ENCODE data around the gene ZNF778.

The ZNF778 gene

GRCh38 chr16:89270666-89271345 lies 53.3 kb downstream of the ZNF778 start:
- TF ChIP-seq CTCF (IDR thresholded peaks at IDR 0.05; ENCODE audit: low read depth, low read length): no peak
- H3K4me3 ChIP-seq (replicated peaks in 1 of 2; ENCODE audit: low read depth in 2 of 2, low read length in 2 of 2): no peak overlapping the region
- DNase-seq (ENCODE audit: low read depth in 2 of 2): no peak

GRCh38 chr16:89272631-89273030 lies 55.1 kb downstream of the ZNF778 start:
- no peak overlapping the region for H3K4me3 ChIP-seq (replicated peaks in 1 of 2; ENCODE audit: low read depth in 2 of 2, low read length in 2 of 2)
- no peak for TF ChIP-seq CTCF (IDR thresholded peaks at IDR 0.05; ENCODE audit: low read depth, low read length)
- DNase-seq (ENCODE audit: low read depth in 2 of 2): no peak

GRCh38 chr16:89273741-89274472 lies 56.4 kb downstream of the ZNF778 start:
- no peak for TF ChIP-seq CTCF (IDR thresholded peaks at IDR 0.05; ENCODE audit: low read depth, low read length)
- no peak for DNase-seq (ENCODE audit: low read depth in 2 of 2)
- no peak overlapping the region for H3K4me3 ChIP-seq (replicated peaks in 1 of 2; ENCODE audit: low read depth in 2 of 2, low read length in 2 of 2)

- TF ChIP-seq CTCF (IDR thresholded peaks at IDR 0.05; ENCODE audit: low read depth, low read length): no peak
- no peak overlapping the region for H3K4me3 ChIP-seq (replicated peaks in 1 of 2; ENCODE audit: low read depth in 2 of 2, low read length in 2 of 2)
- no peak for DNase-seq (ENCODE audit: low read depth in 2 of 2)
Observed at GRCh38 chr16:89274561-89275283, 57.2 kb downstream of the ZNF778 start.

- TF ChIP-seq CTCF (IDR thresholded peaks at IDR 0.05; ENCODE audit: low read depth, low read length): no peak
- H3K4me3 ChIP-seq (replicated peaks in 1 of 2; ENCODE audit: low read depth in 2 of 2, low read length in 2 of 2): no peak overlapping the region
- DNase-seq (ENCODE audit: low read depth in 2 of 2): no peak
Observed at GRCh38 chr16:89275284-89275584, 57.7 kb downstream of the ZNF778 start.

- no peak overlapping the region for H3K4me3 ChIP-seq (replicated peaks in 1 of 2; ENCODE audit: low read depth in 2 of 2, low read length in 2 of 2)
- TF ChIP-seq CTCF (IDR thresholded peaks at IDR 0.05; ENCODE audit: low read depth, low read length): no peak
- DNase-seq (ENCODE audit: low read depth in 2 of 2): no peak
Observed at GRCh38 chr16:89275837-89276720, 58.6 kb downstream of the ZNF778 start.

Measured in cardiac fibroblast (primary cell).